SK-N-SH treated with all-trans-retinoic acid at 6 μM for 48 hours (cell line): ENCODE measurements around the gene ATP11A.

Experiments
- ATAC-seq: fragments of 200-7000 bp; cut with Tn5 transposase; 3 replicates; pipeline ENCODE4 v1.9.1; 2020; ENCODE audit warnings: mild to moderate bottlenecking, moderate library complexity
- ARNTL ChIP-seq: fragments of 450-650 bp; formaldehyde crosslinking; IDR thresholded peaks from 2 replicates; pipeline ENCODE4 v1.5.0; 2020; ENCODE audit warnings: low read depth, mild to moderate bottlenecking, moderate library complexity, borderline replicate concordance
- CREB5 ChIP-seq: fragments of 250-450 bp; sonication (Bioruptor Pico); IDR thresholded peaks from 2 replicates; pipeline ENCODE4 v1.5.1; 2020; ENCODE audit warnings: low read depth, mild to moderate bottlenecking, moderate library complexity
- ESRRG ChIP-seq: fragments of 250-450 bp; sonication (Bioruptor Pico); IDR thresholded peaks from 2 replicates; pipeline ENCODE4 v1.6.1; 2021; ENCODE audit warnings: mild to moderate bottlenecking
- GLIS3 ChIP-seq: fragments of 250-450 bp; sonication (Bioruptor Pico); IDR thresholded peaks from 2 replicates; pipeline ENCODE4 v1.5.0; 2020; ENCODE audit warnings: mild to moderate bottlenecking, moderate library complexity
- ISL1 ChIP-seq: fragments of 250-450 bp; sonication (Bioruptor Pico); IDR thresholded peaks from 2 replicates; pipeline ENCODE4 v2.1.2; 2022; ENCODE audit warnings: mild to moderate bottlenecking, moderate library complexity
- OSR1 ChIP-seq: fragments of 250-450 bp; sonication (Bioruptor Pico); IDR thresholded peaks from 2 replicates; pipeline ENCODE4 v1.8.0; 2022; ENCODE audit warnings: moderate library complexity, mild to moderate bottlenecking, inconsistent platforms
- PATZ1 ChIP-seq: fragments of 250-450 bp; sonication (Bioruptor Pico); IDR thresholded peaks from 2 replicates; pipeline ENCODE4 v1.8.0; 2020; ENCODE audit warnings: mild to moderate bottlenecking, moderate library complexity, borderline replicate concordance
- PPARA ChIP-seq: fragments of 250-450 bp; sonication (Bioruptor Pico); IDR thresholded peaks from 2 replicates; pipeline ENCODE4 v1.5.0; 2020; ENCODE audit warnings: mild to moderate bottlenecking, borderline replicate concordance
- TOX ChIP-seq: fragments of 250-450 bp; sonication (Bioruptor Pico); IDR thresholded peaks from 2 replicates; pipeline ENCODE4 v1.8.0; 2021; ENCODE audit warnings: mild to moderate bottlenecking, moderate library complexity, borderline replicate concordance
- ZC3H10 ChIP-seq: fragments of 250-450 bp; sonication (Bioruptor Pico); IDR thresholded peaks from 2 replicates; pipeline ENCODE4 v1.5.1; 2021; ENCODE audit warnings: mild to moderate bottlenecking, moderate library complexity
- ZFP30 ChIP-seq: fragments of 450-650 bp; formaldehyde crosslinking; IDR thresholded peaks from 2 replicates; pipeline ENCODE4 v1.5.0; 2022; ENCODE audit warnings: mild to moderate bottlenecking, moderate library complexity
- ZNF565 ChIP-seq: fragments of 450-650 bp; formaldehyde crosslinking; conservative IDR thresholded peaks from 2 replicates; pipeline ENCODE4 v1.5.0; 2020; ENCODE audit warnings: low read depth, mild to moderate bottlenecking, moderate library complexity
- ZNF70 ChIP-seq: fragments of 450-650 bp; formaldehyde crosslinking; IDR thresholded peaks from 2 replicates; pipeline ENCODE4 v1.5.0; 2020; ENCODE audit warnings: mild to moderate bottlenecking, moderate library complexity
- ZNF8 ChIP-seq: fragments of 450-650 bp; formaldehyde crosslinking; IDR thresholded peaks from 2 replicates; pipeline ENCODE4 v1.5.0; 2020; ENCODE audit warnings: mild to moderate bottlenecking, moderate library complexity
- TF ChIP-seq, protein P1 (sequence below): fragments of 250-450 bp; sonication (Bioruptor Pico); IDR thresholded peaks from 2 replicates; pipeline ENCODE4 v1.8.0; 2021; ENCODE audit warnings: low read depth, mild to moderate bottlenecking, moderate library complexity, borderline replicate concordance
- TF ChIP-seq, protein P2 (sequence below): fragments of 250-450 bp; sonication (Bioruptor Pico); IDR thresholded peaks from 2 replicates; pipeline ENCODE4 v1.5.0; 2020; ENCODE audit warnings: mild to moderate bottlenecking, moderate library complexity
- TF ChIP-seq, protein P3 (sequence below): fragments of 250-450 bp; sonication (Bioruptor Pico); IDR thresholded peaks from 2 replicates; pipeline ENCODE4 v1.5.1; 2021; ENCODE audit warnings: mild to moderate bottlenecking, moderate library complexity

ATP11A gene

GRCh38 chr13:112836940-112837339 lies 147.1 kb downstream of the ATP11A start:
- no peak for TF ChIP-seq PPARA (CRISPR knock-in tag)
- no peak for TF ChIP-seq ZNF70 (CRISPR knock-in tag)
- TF ChIP-seq, protein P1, sequence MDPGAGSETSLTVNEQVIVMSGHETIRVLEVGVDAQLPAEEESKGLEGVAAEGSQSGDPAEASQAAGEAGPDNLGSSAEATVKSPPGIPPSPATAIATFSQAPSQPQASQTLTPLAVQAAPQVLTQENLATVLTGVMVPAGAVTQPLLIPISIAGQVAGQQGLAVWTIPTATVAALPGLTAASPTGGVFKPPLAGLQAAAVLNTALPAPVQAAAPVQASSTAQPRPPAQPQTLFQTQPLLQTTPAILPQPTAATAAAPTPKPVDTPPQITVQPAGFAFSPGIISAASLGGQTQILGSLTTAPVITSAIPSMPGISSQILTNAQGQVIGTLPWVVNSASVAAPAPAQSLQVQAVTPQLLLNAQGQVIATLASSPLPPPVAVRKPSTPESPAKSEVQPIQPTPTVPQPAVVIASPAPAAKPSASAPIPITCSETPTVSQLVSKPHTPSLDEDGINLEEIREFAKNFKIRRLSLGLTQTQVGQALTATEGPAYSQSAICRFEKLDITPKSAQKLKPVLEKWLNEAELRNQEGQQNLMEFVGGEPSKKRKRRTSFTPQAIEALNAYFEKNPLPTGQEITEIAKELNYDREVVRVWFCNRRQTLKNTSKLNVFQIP (CRISPR knock-in tag) = no peak
- TF ChIP-seq PATZ1 = no peak
- TF ChIP-seq OSR1 = no peak
- TF ChIP-seq ZFP30 (CRISPR knock-in tag) = no peak
- no peak for TF ChIP-seq TOX
- TF ChIP-seq ZNF565 = no peak
- no peak for TF ChIP-seq GLIS3
- no peak for ATAC-seq

GRCh38 chr13:112837371-112838037 lies 147.7 kb downstream of the ATP11A start:
- no peak for TF ChIP-seq ESRRG (CRISPR knock-in tag)
- ATAC-seq = no peak; the same call in 2 of the 3 replicates

- ATAC-seq = no peak
- TF ChIP-seq PPARA (CRISPR knock-in tag) = no peak
- TF ChIP-seq ZFP30 (CRISPR knock-in tag) = no peak
- TF ChIP-seq ZNF565 = no peak
- no peak for TF ChIP-seq ZNF70 (CRISPR knock-in tag)
- TF ChIP-seq, all 23 proteins: peak for 0
Observed at GRCh38 chr13:112838038-112838841, 148.4 kb downstream of the ATP11A start.

GRCh38 chr13:112838842-112839117 lies 148.9 kb downstream of the ATP11A start:
- TF ChIP-seq, protein P2, sequence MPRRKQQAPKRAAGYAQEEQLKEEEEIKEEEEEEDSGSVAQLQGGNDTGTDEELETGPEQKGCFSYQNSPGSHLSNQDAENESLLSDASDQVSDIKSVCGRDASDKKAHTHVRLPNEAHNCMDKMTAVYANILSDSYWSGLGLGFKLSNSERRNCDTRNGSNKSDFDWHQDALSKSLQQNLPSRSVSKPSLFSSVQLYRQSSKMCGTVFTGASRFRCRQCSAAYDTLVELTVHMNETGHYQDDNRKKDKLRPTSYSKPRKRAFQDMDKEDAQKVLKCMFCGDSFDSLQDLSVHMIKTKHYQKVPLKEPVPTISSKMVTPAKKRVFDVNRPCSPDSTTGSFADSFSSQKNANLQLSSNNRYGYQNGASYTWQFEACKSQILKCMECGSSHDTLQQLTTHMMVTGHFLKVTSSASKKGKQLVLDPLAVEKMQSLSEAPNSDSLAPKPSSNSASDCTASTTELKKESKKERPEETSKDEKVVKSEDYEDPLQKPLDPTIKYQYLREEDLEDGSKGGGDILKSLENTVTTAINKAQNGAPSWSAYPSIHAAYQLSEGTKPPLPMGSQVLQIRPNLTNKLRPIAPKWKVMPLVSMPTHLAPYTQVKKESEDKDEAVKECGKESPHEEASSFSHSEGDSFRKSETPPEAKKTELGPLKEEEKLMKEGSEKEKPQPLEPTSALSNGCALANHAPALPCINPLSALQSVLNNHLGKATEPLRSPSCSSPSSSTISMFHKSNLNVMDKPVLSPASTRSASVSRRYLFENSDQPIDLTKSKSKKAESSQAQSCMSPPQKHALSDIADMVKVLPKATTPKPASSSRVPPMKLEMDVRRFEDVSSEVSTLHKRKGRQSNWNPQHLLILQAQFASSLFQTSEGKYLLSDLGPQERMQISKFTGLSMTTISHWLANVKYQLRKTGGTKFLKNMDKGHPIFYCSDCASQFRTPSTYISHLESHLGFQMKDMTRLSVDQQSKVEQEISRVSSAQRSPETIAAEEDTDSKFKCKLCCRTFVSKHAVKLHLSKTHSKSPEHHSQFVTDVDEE (CRISPR knock-in tag) = no peak
- TF ChIP-seq, protein P3, sequence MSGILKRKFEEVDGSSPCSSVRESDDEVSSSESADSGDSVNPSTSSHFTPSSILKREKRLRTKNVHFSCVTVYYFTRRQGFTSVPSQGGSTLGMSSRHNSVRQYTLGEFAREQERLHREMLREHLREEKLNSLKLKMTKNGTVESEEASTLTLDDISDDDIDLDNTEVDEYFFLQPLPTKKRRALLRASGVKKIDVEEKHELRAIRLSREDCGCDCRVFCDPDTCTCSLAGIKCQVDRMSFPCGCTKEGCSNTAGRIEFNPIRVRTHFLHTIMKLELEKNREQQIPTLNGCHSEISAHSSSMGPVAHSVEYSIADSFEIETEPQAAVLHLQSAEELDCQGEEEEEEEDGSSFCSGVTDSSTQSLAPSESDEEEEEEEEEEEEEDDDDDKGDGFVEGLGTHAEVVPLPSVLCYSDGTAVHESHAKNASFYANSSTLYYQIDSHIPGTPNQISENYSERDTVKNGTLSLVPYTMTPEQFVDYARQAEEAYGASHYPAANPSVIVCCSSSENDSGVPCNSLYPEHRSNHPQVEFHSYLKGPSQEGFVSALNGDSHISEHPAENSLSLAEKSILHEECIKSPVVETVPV = no peak
- no peak for TF ChIP-seq ZC3H10 (CRISPR knock-in tag)
- TF ChIP-seq ZNF8 (CRISPR knock-in tag) = no peak
- TF ChIP-seq ESRRG (CRISPR knock-in tag) = no peak
- TF ChIP-seq ZNF565 = no peak
- no peak for TF ChIP-seq ARNTL (CRISPR knock-in tag)
- no peak for TF ChIP-seq CREB5 (CRISPR knock-in tag)
- no peak for TF ChIP-seq OSR1
- TF ChIP-seq ISL1 (CRISPR knock-in tag) = no peak
- TF ChIP-seq, protein P1 (CRISPR knock-in tag) = no peak
- no peak for TF ChIP-seq GLIS3
- no peak for TF ChIP-seq ZNF70 (CRISPR knock-in tag)
- ATAC-seq = no peak
